ENCODE measurements around the gene TMEM140. TPM values are rescaled to one million over a fixed set of nuclear protein-coding genes. Genes with fewer than 3 reads are reported as not detected.

Gene TMEM140
- total and polyA plus RNA-seq, 8 donors, result 2.7 to 14.3 (median 4.7) TPM

DNA sequence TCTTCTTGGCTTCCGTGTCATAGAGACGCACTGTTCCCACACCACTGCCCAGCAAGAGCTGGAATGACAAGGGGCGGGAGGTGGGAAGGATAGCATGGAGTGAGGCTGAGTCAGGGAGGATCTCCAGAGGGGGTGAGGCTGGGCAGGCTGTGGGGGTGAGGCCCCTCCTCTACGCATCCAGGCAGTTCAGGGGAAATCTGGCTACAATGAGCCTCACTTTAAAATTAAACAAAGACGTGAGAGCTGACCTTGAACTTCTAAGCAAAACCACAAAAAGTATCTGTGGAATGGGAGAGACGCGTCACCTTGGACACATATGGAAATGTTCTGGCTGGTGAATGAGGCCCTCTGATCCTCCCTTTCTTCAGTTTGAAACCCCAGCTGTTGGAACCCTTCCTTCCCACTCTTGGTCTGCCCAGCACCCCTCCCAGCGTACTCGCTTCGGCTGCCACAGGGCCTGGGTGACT, 45.8 kb downstream of the TMEM140 start:
- FAIRE-seq, result no peak
- Histone ChIP-seq H3K9me3 (no peaks in the 10 kb centered on the region), H3K36me3 (peaks cover 0 to 62% (median 12%) of the 10 kb centered on the region in 3 donors), H3K4me3 (no peak overlapping the region), H3K27ac (peak overlapping the region; percentile 33 to 48 (median 41)), H3K4me1 (peaks cover 0 to 14% (median 13%) of the 10 kb centered on the region in 3 donors), H3K27me3 (no peaks in the 10 kb centered on the region)
- DNase-seq, result peak in 2 of 6 donors; percentile 36 to 48
- ATAC-seq, result peak; percentile 7 to 54 (median 41)
- TF ChIP-seq, protein P1, sequence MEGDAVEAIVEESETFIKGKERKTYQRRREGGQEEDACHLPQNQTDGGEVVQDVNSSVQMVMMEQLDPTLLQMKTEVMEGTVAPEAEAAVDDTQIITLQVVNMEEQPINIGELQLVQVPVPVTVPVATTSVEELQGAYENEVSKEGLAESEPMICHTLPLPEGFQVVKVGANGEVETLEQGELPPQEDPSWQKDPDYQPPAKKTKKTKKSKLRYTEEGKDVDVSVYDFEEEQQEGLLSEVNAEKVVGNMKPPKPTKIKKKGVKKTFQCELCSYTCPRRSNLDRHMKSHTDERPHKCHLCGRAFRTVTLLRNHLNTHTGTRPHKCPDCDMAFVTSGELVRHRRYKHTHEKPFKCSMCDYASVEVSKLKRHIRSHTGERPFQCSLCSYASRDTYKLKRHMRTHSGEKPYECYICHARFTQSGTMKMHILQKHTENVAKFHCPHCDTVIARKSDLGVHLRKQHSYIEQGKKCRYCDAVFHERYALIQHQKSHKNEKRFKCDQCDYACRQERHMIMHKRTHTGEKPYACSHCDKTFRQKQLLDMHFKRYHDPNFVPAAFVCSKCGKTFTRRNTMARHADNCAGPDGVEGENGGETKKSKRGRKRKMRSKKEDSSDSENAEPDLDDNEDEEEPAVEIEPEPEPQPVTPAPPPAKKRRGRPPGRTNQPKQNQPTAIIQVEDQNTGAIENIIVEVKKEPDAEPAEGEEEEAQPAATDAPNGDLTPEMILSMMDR (IDR thresholded peaks at IDR 0.05), result no peak
- 51 to 54% methylated on average over 10 of the region's 10 CpGs for WGBS, 2 donors
- intact Hi-C loops (cut with DNase I), result no loop called here

DNA sequence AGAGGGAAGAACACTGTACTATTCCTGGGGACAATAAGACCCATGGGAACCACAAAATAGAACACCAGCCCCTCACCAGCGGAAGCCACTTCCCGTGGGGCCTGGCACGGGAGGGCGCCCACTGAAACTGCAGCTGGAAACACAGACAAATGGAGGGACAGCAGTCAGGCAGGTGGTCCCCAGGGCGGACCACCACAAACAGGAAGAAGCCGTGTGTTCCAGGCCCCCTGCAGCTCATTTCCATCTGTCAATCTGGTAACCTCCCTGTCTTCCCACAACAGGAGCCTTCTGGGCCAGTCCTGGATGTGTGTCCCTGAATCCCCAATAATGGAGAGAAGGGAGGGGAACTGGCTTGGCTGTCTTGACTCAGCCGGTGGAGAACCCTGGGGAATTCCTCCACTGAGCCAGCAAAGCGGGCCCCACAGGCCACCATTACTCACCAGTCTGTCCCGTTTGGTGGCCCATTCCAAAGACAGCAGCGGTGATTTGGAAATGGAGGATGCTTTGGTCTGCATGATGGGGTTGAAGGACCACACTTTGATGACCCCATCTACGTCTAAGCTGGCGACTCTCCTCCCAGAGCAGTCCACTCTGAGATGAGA, 46.7 kb downstream of the TMEM140 start:
- WGBS, 2 donors, result 88 to 92% methylated on average over 12 of the region's 12 CpGs
- Histone ChIP-seq H3K27me3 (no peaks in the 10 kb centered on the region), H3K27ac (peak overlapping the region in 2 of 4 donors; percentile 33 to 48), H3K36me3 (peaks cover 0 to 71% (median 12%) of the 10 kb centered on the region in 3 donors), H3K4me1 (peaks cover 0 to 11% (median 8%) of the 10 kb centered on the region in 3 donors), H3K9me3 (no peaks in the 10 kb centered on the region), H3K4me3 (no peak overlapping the region)
- ATAC-seq, result no peak
- no peak for FAIRE-seq
- TF ChIP-seq, protein P1 (IDR thresholded peaks at IDR 0.05), result no peak
- no peak for DNase-seq
- intact Hi-C loops (cut with DNase I), result no loop called here

DNA sequence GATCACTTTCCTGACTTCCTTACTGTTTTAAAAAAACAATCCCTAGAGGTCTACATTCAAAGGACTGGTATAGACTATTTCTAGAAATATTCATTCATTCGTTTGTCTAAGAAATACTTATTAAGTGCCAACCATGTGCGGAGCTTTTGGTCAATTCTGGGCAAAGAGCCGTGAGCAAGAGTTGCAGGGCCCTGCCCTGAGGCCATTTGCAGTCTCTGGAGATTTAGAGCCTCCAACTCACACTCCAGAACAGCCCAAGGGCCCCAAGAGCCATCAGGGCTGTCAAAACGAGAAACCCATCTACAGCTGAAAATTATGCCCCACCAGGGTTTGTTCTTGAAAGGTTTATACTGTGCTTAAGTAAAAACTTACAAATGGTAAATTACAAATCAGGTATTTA, 47.3 kb downstream of the TMEM140 start:
- 88 to 95% methylated on average over 4 of the region's 4 CpGs for WGBS, 2 donors
- Histone ChIP-seq H3K9me3 (no peaks in the 10 kb centered on the region), H3K36me3 (peaks cover 0 to 76% (median 12%) of the 10 kb centered on the region in 3 donors), H3K4me3 (no peak overlapping the region), H3K27me3 (no peaks in the 10 kb centered on the region), H3K27ac (peak overlapping the region in 1 of 4 donors; percentile 20), H3K4me1 (peaks cover 0 to 6% (median 2%) of the 10 kb centered on the region in 3 donors)
- ATAC-seq (no peak), DNase-seq (no peak), FAIRE-seq (no peak)
- TF ChIP-seq, protein P1 (IDR thresholded peaks at IDR 0.05), result no peak
- intact Hi-C loops (cut with DNase I), result no loop called here

DNA sequence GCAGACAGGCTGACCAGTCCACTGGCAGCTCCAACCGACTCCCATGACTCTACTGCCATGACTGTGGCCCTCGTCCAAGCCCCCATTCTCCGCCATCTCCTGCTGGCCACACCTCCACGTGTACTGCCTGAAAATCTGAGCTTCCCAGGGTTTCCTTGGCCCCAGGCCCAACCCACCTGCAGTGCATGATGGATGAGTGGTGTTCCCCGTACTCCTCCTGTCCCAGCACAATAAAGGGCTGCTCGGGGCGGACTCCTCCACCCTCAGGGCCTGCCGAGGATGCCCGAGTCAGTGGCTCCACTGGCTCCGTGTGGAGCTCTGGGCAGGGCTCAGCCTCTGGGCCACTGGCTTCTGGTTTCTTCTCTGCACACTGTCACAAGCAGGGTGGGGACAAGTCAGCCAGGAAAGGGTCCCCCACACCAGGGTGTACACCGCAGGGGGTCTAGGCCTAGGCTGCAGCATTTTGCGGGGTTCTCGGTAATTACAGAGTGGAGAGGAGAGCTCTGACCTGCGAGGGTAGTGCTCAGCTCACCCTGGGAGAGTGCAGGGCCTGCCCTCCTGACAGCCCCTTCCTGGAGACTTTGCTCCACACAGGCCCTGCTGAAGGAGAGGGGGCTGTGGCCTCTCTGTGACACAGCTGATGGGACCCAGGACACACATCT, 48.2 kb downstream of the TMEM140 start:
- 74 to 77% methylated on average over 14 of the region's 14 CpGs for WGBS, 2 donors
- TF ChIP-seq, protein P1 (IDR thresholded peaks at IDR 0.05), result no peak
- Histone ChIP-seq H3K36me3 (peaks cover 0 to 78% (median 12%) of the 10 kb centered on the region in 3 donors), H3K4me1 (peaks cover 3 to 9% (median 5%) of the 10 kb centered on the region in 3 donors), H3K4me3 (no peak overlapping the region), H3K9me3 (no peaks in the 10 kb centered on the region), H3K27ac (peak overlapping the region in 1 of 4 donors; percentile 20), H3K27me3 (no peaks in the 10 kb centered on the region)
- DNase-seq (peak in 3 of 6 donors; percentile 64 to 70 (median 70)), ATAC-seq (peak; percentile 4 to 29 (median 17)), FAIRE-seq (no peak)
- intact Hi-C loops (cut with DNase I), result no loop called here
